Uterus (tissue), 2 donors: ENCODE data around the gene NUDT7.

Experiments used
- CTCF ChIP-seq, 4 experiments: fragments of 200-600 bp in 2 of 4; fragments of 450-650 bp in 2 of 4; sonication (generic) in 2 of 4; IDR thresholded peaks; one replicate each; pipeline ENCODE4 v1.5.1; 2016 to 2019; ENCODE audit warnings: antibody characterized with exemption in 4 of 4, mild to moderate bottlenecking in 2 of 4, moderate library complexity in 1 of 4
- POLR2A ChIP-seq, 2 donors: fragments of 450-650 bp; IDR thresholded peaks; one replicate each; pipeline ENCODE4 v1.6.1; 2016; ENCODE audit warnings: antibody characterized with exemption in 2 of 2, mild to moderate bottlenecking in 1 of 2, moderate library complexity in 1 of 2

DNA sequence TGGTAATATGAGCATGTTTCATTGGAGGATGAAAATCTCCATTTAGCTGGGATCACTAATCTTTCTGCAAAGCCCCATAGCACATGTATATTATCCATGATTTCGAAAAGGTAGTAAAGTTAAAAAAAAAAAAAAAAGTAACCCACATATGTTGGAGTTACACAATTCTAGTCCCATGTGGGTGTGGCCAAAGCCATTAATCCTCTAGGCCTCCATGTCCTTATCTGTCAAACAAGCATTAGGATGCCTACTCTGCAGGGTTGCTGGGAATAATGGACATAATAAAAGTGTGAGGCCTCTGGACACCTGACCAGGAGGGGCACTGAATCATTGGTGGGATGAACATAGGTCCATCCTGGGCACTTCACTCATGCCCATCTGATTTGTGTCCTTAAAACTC is 36.9 kb downstream of the NUDT7 start:
- no peak for TF ChIP-seq CTCF (IDR thresholded peaks at IDR 0.05)
- no peak for TF ChIP-seq POLR2A (IDR thresholded peaks at IDR 0.05)
